Fibroblast of pulmonary artery (primary cell): ENCODE measurements around the gene PLEKHJ1.

Experiments
- DNase-seq: peaks from one replicate; pipeline ENCODE4 v3.0.0-alpha.2; 2010; ENCODE audit warnings: low read depth
- H3K4me3 ChIP-seq: replicated peaks from 2 replicates; pipeline ENCODE4 v1.5.1; 2011; ENCODE audit warnings: low read depth, mild to moderate bottlenecking, control low read depth, low read length, moderate library complexity
- CTCF ChIP-seq: IDR thresholded peaks from 2 replicates; pipeline ENCODE4 v1.5.1; 2011; ENCODE audit warnings: mild to moderate bottlenecking, control low read depth, low read length, inconsistent platforms; ENCODE audit errors: missing control alignments

Gene PLEKHJ1

GRCh38 chr19:2193807-2194206, 42.3 kb downstream of the PLEKHJ1 start:
- DNase-seq, result no peak
- TF ChIP-seq CTCF, result no peak
- no peak overlapping the region for H3K4me3 ChIP-seq

GRCh38 chr19:2192862-2193261, 43.3 kb downstream of the PLEKHJ1 start:
- TF ChIP-seq CTCF, result no peak
- no peak for DNase-seq
- H3K4me3 ChIP-seq, result no peak overlapping the region

- TF ChIP-seq CTCF, result no peak
- no peak for DNase-seq
- no peak overlapping the region for H3K4me3 ChIP-seq
Observed at GRCh38 chr19:2191456-2192310, 44.4 kb downstream of the PLEKHJ1 start.

GRCh38 chr19:2190848-2191455, 45.2 kb downstream of the PLEKHJ1 start:
- TF ChIP-seq CTCF, result no peak
- no peak for DNase-seq
- no peak overlapping the region for H3K4me3 ChIP-seq

- TF ChIP-seq CTCF, result no peak
- no peak overlapping the region for H3K4me3 ChIP-seq
- no peak for DNase-seq
Observed at GRCh38 chr19:2189880-2190279, 46.2 kb downstream of the PLEKHJ1 start.

- DNase-seq, result no peak
- H3K4me3 ChIP-seq, result no peak overlapping the region
- no peak for TF ChIP-seq CTCF
Observed at GRCh38 chr19:2188708-2189385, 47.3 kb downstream of the PLEKHJ1 start.
